NCI-H128 (cell line): ENCODE measurements around the gene CELSR1.

Experiments used
- DNase-seq: peaks from one replicate; lab custom pipeline; 2025; ENCODE audit not compliant: unreplicated experiment; lab: John Stamatoyannopoulos, UW

CELSR1 gene

GRCh38 chr22:46462726-46463371 lies 74.6 kb downstream of the CELSR1 start:
- peak; percentile 48 for DNase-seq

GRCh38 chr22:46461566-46462180 lies 75.7 kb downstream of the CELSR1 start:
- no peak for DNase-seq

DNA sequence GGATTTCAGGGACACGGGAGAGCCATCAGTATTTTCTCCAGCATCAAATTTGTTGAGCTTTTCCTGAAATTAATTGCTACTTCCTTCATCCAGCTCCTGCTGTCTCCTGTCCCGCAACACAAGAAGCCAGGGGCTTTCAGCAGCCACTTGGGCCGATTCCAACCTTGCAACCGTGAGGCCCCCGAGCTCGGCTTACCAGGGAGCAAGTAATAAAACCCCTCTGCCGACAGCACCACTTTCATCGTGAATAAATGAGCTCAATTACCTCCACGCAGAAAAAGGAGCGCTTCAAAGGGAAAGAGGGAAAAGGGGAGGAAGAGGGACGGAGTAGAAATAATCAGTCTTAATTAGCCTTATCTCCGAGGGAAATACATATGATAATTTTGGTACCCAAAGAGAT lies 76.6 kb downstream of the CELSR1 start:
- DNase-seq: no peak

DNA sequence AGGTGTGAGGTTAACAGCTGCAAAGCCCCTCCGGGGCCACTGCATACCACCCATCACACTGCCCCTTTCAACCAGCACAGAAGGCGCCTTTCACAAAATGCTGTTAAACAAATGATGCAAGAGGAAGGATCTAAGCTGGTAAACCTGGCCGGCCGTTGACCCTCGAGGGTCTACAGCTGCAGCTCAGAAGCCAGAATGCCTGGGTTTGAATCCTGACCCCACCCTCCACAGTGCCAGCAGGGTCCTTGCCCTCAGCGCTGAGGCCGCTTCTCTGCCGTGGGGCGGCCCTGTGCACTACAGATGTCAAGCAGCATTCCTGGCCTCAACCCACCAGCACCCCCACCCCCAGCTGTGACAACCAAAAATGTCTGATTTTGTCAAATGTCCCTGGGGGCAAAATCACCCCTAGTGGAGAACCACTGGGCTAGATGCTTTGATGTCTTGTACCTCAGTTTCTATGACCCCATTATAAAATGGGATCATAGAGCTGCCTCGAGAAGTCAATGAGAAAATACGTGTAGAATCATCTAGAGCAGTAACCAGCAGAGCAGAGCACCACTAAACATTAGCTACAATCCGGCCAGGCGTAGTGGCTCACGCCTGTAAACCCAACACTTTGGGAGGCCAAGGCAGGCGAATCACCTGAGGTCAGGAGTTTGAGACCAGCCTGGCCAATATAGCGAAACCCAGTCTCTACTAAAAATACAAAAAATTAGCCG lies 77.9 kb downstream of the CELSR1 start:
- DNase-seq: no peak

GRCh38 chr22:46458525-46458924 lies 78.9 kb downstream of the CELSR1 start:
- DNase-seq: no peak

DNA sequence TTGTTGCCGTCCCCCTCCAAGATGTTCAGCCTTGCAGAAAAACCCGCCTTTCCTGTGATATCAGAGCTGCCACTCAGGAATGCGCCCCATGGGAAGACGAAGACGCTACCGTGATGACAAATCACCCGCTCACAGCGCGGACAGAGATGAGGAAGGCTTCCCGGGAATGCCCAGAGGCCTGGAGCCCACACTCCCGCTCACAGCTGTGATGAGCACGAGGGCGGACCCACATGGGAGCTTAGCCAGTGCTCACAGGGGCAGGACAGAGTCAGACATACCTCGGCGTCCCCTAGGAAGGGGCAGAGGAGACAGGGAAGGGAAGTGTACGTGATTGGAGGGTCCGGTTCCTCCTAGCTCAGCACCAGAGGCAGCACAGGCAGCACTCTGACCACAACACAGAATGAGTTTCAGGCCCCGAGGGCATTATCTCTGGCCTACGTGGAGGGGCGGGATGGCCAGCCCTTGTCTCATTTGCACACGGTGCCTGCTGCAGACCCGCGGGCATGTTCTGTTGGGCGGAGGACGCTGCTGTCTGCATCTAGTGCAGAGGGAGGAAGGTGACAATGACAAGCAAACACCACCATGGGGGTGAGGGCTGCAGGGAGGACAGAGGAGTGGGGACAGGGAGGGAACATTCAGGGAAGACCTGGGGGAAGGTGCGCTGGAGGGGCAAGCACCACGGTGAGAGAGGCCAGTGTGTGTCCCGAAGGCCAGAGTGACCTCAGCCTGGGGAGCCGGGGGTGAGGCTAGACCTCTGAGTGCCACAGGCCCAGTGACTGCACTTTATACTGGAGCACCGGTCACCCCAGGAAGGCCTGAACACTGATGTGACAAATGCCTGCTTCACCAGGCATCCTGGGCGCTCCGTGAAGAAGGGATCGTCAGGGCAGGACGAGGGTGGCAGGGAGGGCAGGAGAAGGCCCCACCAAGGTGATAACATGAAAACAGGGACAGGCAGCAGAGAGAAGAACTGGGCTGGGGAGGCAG lies 79.6 kb downstream of the CELSR1 start:
- no peak for DNase-seq

- DNase-seq: no peak
Observed at GRCh38 chr22:46456818-46457163, 80.6 kb downstream of the CELSR1 start.

DNA sequence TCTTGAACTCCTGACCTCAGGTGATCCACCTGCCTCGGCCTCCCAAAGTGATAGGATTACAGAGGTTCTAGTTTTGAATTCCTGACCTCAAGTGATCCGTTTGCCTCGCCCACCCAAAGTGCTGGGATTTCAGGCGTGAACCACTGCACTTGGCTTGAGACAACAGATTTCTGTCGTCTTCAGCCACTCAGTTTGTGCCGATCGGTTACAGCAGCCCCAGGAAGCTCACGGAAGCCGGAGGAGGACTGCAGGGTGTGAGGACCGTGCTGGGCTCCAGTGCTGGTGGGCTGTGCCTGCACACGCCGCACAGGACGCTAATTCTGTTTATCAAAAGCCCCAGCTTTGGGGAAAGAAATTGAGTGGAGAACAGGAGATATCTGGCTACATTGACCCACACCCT lies 82.0 kb downstream of the CELSR1 start:
- no peak for DNase-seq

DNA sequence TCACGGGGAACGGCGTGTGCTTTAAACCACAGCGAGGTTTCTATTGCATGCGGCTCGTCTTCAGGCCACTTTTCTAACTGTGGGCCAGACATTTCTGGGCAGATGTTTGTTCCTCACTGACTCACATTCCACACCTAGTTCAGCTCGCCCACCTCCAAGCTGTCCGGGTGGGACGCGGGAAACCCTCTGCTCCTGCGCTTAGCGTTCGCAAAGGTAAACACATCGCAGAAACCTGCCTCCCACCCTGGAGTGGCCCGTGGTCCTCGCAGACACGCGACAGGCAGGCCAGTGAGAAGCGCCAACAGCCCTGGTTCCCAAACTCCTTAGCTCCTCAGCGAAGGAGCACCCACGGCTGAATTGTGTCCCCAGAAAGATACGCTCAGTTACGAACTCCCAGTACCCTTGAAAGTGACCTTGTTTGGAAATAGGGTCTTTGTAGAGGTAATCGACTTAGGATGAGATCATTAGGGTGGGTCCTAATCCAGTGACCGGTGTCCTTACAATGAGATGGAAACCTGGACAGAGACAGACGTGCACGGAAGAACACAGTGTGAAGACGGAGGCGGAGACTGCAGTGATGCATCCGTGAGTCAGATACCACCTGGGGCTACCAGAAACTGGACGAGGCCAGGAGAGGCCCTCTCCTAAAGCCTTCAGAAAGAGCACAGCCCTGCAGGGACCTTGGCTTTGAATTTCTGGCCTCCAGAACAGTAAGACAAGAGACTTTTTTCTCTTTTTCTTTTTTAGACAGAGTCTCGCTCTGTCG lies 82.7 kb downstream of the CELSR1 start:
- DNase-seq: no peak

DNA sequence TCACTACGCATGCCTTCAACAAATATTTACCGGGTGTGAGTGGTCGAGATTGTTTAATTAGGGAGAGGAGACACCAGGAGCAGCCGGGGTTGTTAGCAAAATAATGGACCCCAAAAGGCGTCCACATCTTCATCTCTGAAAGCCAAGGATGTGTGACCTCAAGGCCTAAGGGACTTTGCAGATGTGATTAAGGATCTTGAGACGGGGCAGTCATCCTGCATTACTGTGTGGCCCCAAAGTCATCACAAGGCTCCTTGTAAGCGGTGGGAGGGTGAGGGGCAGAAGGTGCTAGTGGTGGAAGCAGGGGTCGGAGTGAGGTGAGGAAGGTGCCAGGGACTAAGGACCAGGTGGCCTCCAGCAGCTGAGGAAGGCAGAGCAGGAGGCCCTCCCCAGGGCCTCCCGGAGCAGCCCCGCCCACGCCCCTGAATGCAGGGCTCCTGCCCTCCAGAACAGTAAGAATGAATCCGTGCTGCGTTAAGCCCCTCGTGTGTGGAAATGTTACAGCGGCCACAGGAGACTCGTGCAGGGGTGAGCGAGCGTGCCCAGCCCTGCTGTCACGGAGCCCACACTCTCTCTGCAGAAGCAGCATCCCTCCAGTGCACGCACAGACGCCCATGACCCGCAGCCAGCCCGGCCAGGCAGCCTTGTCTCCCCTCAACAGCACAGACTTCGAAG lies 83.5 kb downstream of the CELSR1 start:
- DNase-seq: no peak

DNA sequence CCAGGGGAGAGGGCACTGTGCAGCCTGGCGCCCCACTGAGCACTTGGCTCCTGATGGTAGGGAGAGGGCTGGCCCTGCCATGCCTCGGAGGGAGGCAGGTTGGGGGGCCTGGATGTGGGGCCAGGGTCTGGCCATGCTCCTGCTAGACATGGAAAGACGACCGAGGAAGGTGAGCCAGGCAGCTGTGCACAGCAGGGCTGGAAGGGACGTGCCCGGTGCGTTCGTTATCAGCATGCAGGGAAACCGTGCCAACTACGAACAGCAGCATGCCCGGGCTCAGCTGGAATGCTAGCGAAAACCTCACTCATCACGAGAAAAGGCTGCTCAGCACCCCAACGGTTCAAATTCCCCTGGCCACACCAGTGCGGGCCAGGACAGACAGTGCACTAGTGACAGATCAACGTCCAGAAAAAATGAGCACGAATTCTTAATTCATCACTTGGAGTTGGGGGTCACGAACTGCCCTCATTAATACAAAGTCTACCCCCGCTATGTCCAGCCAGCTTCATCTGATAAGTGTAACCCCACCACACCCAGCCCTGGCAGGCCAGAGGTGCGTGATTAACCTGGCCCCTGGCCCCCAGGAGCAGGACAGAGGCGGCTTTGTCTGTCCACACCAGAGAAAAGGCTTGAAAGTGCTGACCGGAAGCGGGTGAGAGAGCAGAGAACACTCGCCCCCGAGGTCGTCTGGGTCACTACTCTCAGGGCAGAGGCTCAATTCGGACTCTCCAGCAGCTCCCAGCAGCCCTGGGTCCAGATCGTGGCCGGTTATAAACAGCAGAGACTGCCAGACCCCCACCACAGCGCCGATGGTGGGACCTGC lies 84.2 kb downstream of the CELSR1 start:
- no peak for DNase-seq

- DNase-seq: no peak
Observed at GRCh38 chr22:46452195-46453005, 85.0 kb downstream of the CELSR1 start.

DNA sequence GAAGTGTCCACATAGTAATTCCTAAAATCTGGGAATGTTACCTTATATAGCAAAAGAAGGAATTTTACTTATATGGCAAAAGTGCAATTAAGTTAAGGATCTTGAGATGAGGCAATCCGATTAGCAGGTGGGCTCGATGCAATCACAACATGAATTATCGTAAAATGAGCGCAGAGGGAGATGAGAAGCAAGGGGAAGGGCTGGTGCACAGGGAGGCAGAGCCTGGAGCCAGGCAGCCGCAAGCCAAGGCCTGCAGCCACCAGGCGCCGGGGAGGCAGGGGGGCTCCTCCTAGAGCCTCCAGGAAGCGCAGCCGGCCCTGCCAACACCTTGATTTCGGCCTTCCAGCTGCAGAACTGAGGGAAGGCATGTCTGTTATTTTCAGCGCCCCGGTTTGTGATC lies 85.7 kb downstream of the CELSR1 start:
- no peak for DNase-seq

- no peak for DNase-seq
Observed at GRCh38 chr22:46450931-46451561, 86.4 kb downstream of the CELSR1 start.

DNA sequence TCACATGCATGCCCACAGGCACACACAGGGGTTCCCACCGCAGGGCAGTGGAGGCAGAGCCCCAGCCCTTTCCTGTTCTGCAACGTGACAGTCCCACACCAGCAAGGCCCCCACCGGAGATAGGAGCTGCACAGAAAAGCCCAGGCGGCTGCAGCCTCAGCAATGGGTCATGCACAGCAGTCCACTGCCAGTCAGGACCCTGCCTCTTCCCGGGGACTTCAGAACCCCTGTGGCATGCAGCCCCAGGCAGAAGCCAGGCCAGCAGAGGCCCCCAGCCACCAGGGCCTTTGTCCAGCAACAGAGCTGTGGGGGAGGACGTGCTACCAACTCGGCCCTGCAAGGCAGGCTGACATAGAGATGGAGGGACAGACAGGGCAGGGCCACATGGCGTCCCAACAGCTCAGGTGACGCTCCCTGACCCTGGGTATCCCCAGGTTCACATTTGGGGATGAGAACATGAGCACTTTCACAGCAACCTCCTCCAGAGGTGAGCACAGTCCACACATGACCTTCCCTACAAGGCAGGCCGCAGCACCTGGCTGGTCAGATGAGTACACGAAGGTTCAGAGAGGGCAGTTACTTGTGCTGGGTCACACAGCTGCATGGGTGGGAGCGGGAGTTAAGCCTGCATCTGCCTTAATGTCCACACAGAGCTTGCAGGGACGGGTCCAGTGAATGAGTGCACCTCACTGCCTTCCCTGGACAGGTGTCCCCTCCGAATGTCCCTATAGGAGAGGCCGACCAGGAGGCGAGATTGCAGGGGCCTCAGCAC lies 87.3 kb downstream of the CELSR1 start:
- DNase-seq: no peak

- no peak for DNase-seq
Observed at GRCh38 chr22:46449116-46449691, 88.2 kb downstream of the CELSR1 start.

DNA sequence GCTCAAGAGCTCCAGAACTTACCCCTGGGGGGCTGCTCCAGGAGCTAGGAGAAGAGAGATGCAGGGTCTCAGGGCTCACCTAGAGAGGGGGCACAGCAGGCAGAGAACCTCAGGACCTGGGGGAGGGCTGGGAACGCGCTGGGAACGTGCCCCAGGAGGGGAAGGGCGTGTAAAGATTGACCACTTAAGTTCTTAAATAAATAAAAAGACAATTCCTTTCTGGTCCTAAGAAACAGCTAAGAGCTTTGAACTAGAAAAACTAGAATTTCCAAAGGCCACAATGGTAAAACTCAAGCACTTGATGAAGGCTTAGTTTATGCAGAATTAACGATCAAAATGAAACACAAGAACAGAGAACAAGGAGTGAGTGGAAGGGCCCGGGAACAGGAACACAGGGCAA lies 89.1 kb downstream of the CELSR1 start:
- no peak for DNase-seq
